ENCODE results near the gene KIF3B. TPM values are rescaled to one million over a fixed set of nuclear protein-coding genes. Genes with fewer than 3 reads are reported as not detected.
A peak's percentile ranks its signal among the peaks of the same experiment; 100 is the strongest.

KIF3B gene
- total and polyA plus RNA-seq, 2 of the 13 experiments (the other 11 are each of a cell fraction or from before 2014, with no cell fraction given): 23.6 to 28.8 TPM

DNA sequence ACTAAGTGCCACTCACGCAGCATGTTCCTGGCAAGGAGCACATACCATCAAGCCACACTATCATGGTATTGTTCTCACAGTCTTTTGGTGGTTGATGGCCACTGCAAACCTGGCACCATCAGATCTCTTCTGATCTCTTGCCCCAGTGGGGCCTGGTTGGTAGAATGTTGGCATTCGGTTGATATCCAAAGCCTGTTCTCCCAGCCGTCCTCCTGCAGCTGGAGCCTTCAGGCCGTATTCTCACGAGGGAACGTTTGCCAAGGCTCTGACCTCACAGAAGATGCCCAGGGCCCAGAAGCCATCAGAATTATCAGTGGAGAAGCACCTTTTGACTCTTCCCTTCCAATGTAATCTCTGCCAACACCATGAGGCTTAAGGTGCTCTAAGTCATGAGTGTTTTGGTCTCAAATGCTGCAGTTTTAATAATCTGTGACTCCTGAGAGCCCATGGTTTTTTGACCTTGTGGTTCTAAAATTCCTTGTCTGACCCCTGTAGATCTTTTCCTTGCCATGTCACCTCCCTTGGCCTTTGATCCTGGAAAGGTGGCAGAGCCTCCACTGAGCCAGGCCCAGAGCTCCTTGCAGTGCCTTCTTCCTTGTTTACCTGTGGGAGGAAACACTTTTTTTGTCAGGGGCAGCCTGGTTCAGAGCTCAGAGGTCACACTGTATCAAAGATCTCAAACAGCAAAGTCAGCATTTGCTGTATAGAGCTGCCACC, 42.0 kb upstream of the KIF3B start (continued):
- no peak for TF ChIP-seq SNAI1 (CRISPR knock-in tag; IDR thresholded peaks at IDR 0.05; ENCODE audit: borderline replicate concordance)
- TF ChIP-seq, protein P1, sequence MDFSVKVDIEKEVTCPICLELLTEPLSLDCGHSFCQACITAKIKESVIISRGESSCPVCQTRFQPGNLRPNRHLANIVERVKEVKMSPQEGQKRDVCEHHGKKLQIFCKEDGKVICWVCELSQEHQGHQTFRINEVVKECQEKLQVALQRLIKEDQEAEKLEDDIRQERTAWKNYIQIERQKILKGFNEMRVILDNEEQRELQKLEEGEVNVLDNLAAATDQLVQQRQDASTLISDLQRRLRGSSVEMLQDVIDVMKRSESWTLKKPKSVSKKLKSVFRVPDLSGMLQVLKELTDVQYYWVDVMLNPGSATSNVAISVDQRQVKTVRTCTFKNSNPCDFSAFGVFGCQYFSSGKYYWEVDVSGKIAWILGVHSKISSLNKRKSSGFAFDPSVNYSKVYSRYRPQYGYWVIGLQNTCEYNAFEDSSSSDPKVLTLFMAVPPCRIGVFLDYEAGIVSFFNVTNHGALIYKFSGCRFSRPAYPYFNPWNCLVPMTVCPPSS (IDR thresholded peaks at IDR 0.05): no peak
- TF ChIP-seq STAG1 (CRISPR knock-in tag; IDR thresholded peaks at IDR 0.05): 0 out of 2 replicates have a peak, but pooled peaks have one; percentile 15
- TF ChIP-seq CEBPB (IDR thresholded peaks at IDR 0.05; ENCODE audit: borderline replicate concordance, low read depth, low read length): no peak
- peak; percentile 49; the same call in 1 of the 2 replicates for TF ChIP-seq ZNF891 (CRISPR knock-in tag; IDR thresholded peaks at IDR 0.05)
- TF ChIP-seq, protein P2, sequence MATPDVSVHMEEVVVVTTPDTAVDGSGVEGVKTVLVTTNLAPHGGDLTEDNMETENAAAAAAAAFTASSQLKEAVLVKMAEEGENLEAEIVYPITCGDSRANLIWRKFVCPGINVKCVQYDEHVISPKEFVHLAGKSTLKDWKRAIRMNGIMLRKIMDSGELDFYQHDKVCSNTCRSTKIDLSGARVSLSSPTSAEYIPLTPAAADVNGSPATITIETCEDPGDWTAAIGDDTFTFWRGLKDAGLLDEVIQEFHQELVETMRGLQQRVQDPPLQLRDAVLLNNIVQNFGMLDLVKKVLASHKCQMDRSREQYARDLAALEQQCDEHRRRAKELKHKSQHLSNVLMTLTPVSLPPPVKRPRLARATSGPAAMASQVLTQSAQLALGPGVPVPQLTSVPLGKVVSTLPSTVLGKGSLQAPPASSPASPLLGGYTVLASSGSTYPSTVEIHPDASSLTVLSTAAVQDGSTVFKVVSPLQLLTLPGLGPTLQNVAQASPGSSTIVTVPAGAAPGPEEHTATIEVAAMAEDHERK (CRISPR knock-in tag; IDR thresholded peaks at IDR 0.05; ENCODE audit: low read depth): no peak
- no peak for TF ChIP-seq ZNF567 (CRISPR knock-in tag; IDR thresholded peaks at IDR 0.05; ENCODE audit: borderline replicate concordance)
- TF ChIP-seq ZNF354B (CRISPR knock-in tag; IDR thresholded peaks at IDR 0.05): no peak
- no peak for TF ChIP-seq ZNF850 (CRISPR knock-in tag; conservative IDR thresholded peaks at IDR 0.05)
- TF ChIP-seq RXRB (CRISPR knock-in tag; IDR thresholded peaks at IDR 0.05; ENCODE audit: borderline replicate concordance): peak; percentile 79; the same call in 1 of the 2 replicates
- peak; percentile 89 for TF ChIP-seq FOXA3 (CRISPR knock-in tag; IDR thresholded peaks at IDR 0.05)
- peak; percentile 81 for TF ChIP-seq HNF4G (IDR thresholded peaks at IDR 0.05; ENCODE audit: borderline replicate concordance, low read depth, low read length)
- peak; percentile 82; the same call in 1 of the 2 replicates for TF ChIP-seq HNF4G (CRISPR knock-in tag; IDR thresholded peaks at IDR 0.05; ENCODE audit: borderline replicate concordance, low read depth)
- TF ChIP-seq FOXA1 (IDR thresholded peaks at IDR 0.05): no peak
- peak; percentile 78 for TF ChIP-seq FOXA1 (CRISPR knock-in tag; IDR thresholded peaks at IDR 0.05)
- peak; percentile 64; the same call in 1 of the 2 replicates for TF ChIP-seq MXD4 (CRISPR knock-in tag; IDR thresholded peaks at IDR 0.05)
- 0 out of 2 replicates have a peak, but pooled peaks have one; percentile 25 for TF ChIP-seq ZMYM4 (CRISPR knock-in tag; IDR thresholded peaks at IDR 0.05)
- peak; percentile 12; the same call in 1 of the 2 replicates for TF ChIP-seq KMT2B (CRISPR knock-in tag; IDR thresholded peaks at IDR 0.05)
- TF ChIP-seq SOX6 (IDR thresholded peaks at IDR 0.05): no peak
- peak; percentile 65 for TF ChIP-seq SOX6 (CRISPR knock-in tag; IDR thresholded peaks at IDR 0.05)
- TF ChIP-seq TEAD3 (CRISPR knock-in tag; optimal IDR thresholded peaks at IDR 0.05; ENCODE audit: borderline replicate concordance): peak; percentile 58
- TF ChIP-seq, protein P3, sequence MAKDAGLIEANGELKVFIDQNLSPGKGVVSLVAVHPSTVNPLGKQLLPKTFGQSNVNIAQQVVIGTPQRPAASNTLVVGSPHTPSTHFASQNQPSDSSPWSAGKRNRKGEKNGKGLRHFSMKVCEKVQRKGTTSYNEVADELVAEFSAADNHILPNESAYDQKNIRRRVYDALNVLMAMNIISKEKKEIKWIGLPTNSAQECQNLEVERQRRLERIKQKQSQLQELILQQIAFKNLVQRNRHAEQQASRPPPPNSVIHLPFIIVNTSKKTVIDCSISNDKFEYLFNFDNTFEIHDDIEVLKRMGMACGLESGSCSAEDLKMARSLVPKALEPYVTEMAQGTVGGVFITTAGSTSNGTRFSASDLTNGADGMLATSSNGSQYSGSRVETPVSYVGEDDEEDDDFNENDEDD (CRISPR knock-in tag; IDR thresholded peaks at IDR 0.05; ENCODE audit: borderline replicate concordance): no peak
- TF ChIP-seq KAT7 (CRISPR knock-in tag; IDR thresholded peaks at IDR 0.05; ENCODE audit: borderline replicate concordance): no peak
- peak; percentile 89 for TF ChIP-seq TBX2 (CRISPR knock-in tag; IDR thresholded peaks at IDR 0.05; ENCODE audit: borderline replicate concordance)
- TF ChIP-seq ZNF543 (CRISPR knock-in tag; IDR thresholded peaks at IDR 0.05): no peak
- TF ChIP-seq, protein P4, sequence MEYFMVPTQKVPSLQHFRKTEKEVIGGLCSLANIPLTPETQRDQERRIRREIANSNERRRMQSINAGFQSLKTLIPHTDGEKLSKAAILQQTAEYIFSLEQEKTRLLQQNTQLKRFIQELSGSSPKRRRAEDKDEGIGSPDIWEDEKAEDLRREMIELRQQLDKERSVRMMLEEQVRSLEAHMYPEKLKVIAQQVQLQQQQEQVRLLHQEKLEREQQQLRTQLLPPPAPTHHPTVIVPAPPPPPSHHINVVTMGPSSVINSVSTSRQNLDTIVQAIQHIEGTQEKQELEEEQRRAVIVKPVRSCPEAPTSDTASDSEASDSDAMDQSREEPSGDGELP (IDR thresholded peaks at IDR 0.05; ENCODE audit: borderline replicate concordance, low read depth): no peak
- no peak for TF ChIP-seq ZNF382 (CRISPR knock-in tag; IDR thresholded peaks at IDR 0.05; ENCODE audit: borderline replicate concordance)
- no peak for TF ChIP-seq KLF9 (CRISPR knock-in tag; IDR thresholded peaks at IDR 0.05; ENCODE audit: low read depth)
- peak; percentile 12; the same call in 1 of the 2 replicates for TF ChIP-seq ZBTB21 (CRISPR knock-in tag; IDR thresholded peaks at IDR 0.05)
